HG03280 (cell line): ENCODE measurements around the gene HELLS.
A peak's percentile ranks its signal among the peaks of the same experiment; 100 is the strongest.
"Not testable (repeated sequence)": the region's sequence is repeated elsewhere in the genome, so short reads cannot be mapped to it uniquely, and the experiment has no call there.

Source experiments
- ATAC-seq: cut with Tn5 transposase; IDR thresholded peaks from one replicate; pipeline ENCODE4 v1.9.1; 2021; ENCODE audit warnings: mild to moderate bottlenecking, moderate library complexity; ENCODE audit not compliant: unreplicated experiment

The HELLS gene

GRCh38 chr10:94545391-94546048, at the start of gene HELLS:
HELLS (plus strand) TSS chr10:94545788; CDS start chr10:94545922, 134 bp downstream.
- peak; percentile 74 for ATAC-seq

- ATAC-seq = peak; percentile 50
These were observed 49.6 kb upstream of the HELLS start for GRCh38 chr10:94496010-94496409.

GRCh38 chr10:94496646-94497045, 48.9 kb upstream of the HELLS start:
- no peak for ATAC-seq

- ATAC-seq = no peak
These were observed 45.5 kb upstream of the HELLS start for GRCh38 chr10:94500063-94500462.

GRCh38 chr10:94521276-94522250, 24.0 kb upstream of the HELLS start:
- ATAC-seq = no peak

GRCh38 chr10:94524146-94524545, 21.4 kb upstream of the HELLS start:
- ATAC-seq = no peak

- ATAC-seq = no peak
These were observed 20.9 kb upstream of the HELLS start for GRCh38 chr10:94524711-94525110.

- not testable (repeated sequence) for ATAC-seq
These were observed 14.0 kb upstream of the HELLS start for GRCh38 chr10:94531550-94531949.

GRCh38 chr10:94533027-94533426, 12.6 kb upstream of the HELLS start:
- ATAC-seq = no peak

- ATAC-seq = not testable (repeated sequence)
These were observed 3.3 kb upstream of the HELLS start for GRCh38 chr10:94542282-94542681.

- no peak for ATAC-seq
These were observed 687 bp downstream of the HELLS start for GRCh38 chr10:94546049-94546900.

GRCh38 chr10:94546901-94547185, 1.3 kb downstream of the HELLS start:
- no peak for ATAC-seq

- no peak for ATAC-seq
These were observed 3.6 kb downstream of the HELLS start for GRCh38 chr10:94549221-94549620.

- ATAC-seq = not testable (repeated sequence)
These were observed 22.2 kb downstream of the HELLS start for GRCh38 chr10:94567714-94568307.

GRCh38 chr10:94571081-94571480, 25.5 kb downstream of the HELLS start:
- no peak for ATAC-seq

GRCh38 chr10:94571528-94571927, 25.9 kb downstream of the HELLS start:
- ATAC-seq = no peak

GRCh38 chr10:94578790-94579189, 33.2 kb downstream of the HELLS start:
- no peak for ATAC-seq

GRCh38 chr10:94583124-94583523, 37.5 kb downstream of the HELLS start:
- no peak for ATAC-seq

GRCh38 chr10:94591461-94592205, 46.0 kb downstream of the HELLS start:
- ATAC-seq = peak; percentile 74
